C4-2B (cell line): ENCODE results near the gene PGAM2.

Experiments
- CTCF ChIP-seq: fragments of 450-650 bp; conservative IDR thresholded peaks from 2 replicates; pipeline ENCODE4 v1.5.1; 2017; ENCODE audit warnings: mild to moderate bottlenecking
- ZFX ChIP-seq: fragments of 450-650 bp; IDR thresholded peaks from 2 replicates; pipeline ENCODE4 v1.6.1; 2017

- TF ChIP-seq CTCF (no peak), ZFX (no peak)
Observed at GRCh38 chr7:44063894-44064651, 1.3 kb downstream of the PGAM2 start.
